ENCODE results near the gene SETBP1. TPM values are rescaled to one million over a fixed set of nuclear protein-coding genes. Genes with fewer than 3 reads are reported as not detected.

SETBP1 gene
- total and polyA plus RNA-seq, 3 donors from 2014 or later: 6.2 to 34.7 (median 33.1) TPM

GRCh38 chr18:44733069-44733753 is 52.5 kb downstream of the SETBP1 start:
- H3K4me3 ChIP-seq: no peak overlapping the region
- no peaks in the 10 kb centered on the region for H3K36me3 ChIP-seq (ENCODE audit: low read depth, missing control alignments)
- intact Hi-C loops (cut with DNase I; ENCODE audit: low total_unique reads): no loop called here
- TF ChIP-seq POLR2A (IDR thresholded peaks at IDR 0.05): no peak
- no peaks in the 10 kb centered on the region for H3K4me1 ChIP-seq
- no peak for DNase-seq
- WGBS, 2 donors: 89 to 93% methylated on average over 8 of the region's 8 CpGs
- H3K9me3 ChIP-seq: no peaks in the 10 kb centered on the region
- H3K27me3 ChIP-seq: no peaks in the 10 kb centered on the region
- no peak overlapping the region for H3K27ac ChIP-seq

- no peaks in the 10 kb centered on the region for H3K9me3 ChIP-seq
- H3K4me3 ChIP-seq: no peak overlapping the region
- H3K36me3 ChIP-seq (ENCODE audit: low read depth, missing control alignments): no peaks in the 10 kb centered on the region
- DNase-seq: no peak
- intact Hi-C loops (cut with DNase I; ENCODE audit: low total_unique reads): no loop called here
- TF ChIP-seq CTCF (IDR thresholded peaks at IDR 0.05) (no peak), POLR2A (IDR thresholded peaks at IDR 0.05) (no peak)
- no peaks in the 10 kb centered on the region for H3K4me1 ChIP-seq
- 85 to 88% methylated on average over 3 of the region's 3 CpGs for WGBS, 2 donors
- no peaks in the 10 kb centered on the region for H3K27me3 ChIP-seq
- H3K27ac ChIP-seq: no peak overlapping the region
Observed at GRCh38 chr18:44733754-44734465, 53.2 kb downstream of the SETBP1 start.

- TF ChIP-seq POLR2A (IDR thresholded peaks at IDR 0.05) (no peak), CTCF (IDR thresholded peaks at IDR 0.05) (no peak)
- Histone ChIP-seq H3K4me1 (no peaks in the 10 kb centered on the region), H3K27ac (no peak overlapping the region), H3K4me3 (no peak overlapping the region), H3K27me3 (no peaks in the 10 kb centered on the region), H3K36me3 (ENCODE audit: low read depth, missing control alignments) (no peaks in the 10 kb centered on the region), H3K9me3 (no peaks in the 10 kb centered on the region)
- no peak for DNase-seq
- intact Hi-C loops (cut with DNase I; ENCODE audit: low total_unique reads): no loop called here
Observed at GRCh38 chr18:44735096-44735495, 54.4 kb downstream of the SETBP1 start.

- intact Hi-C loops (cut with DNase I; ENCODE audit: low total_unique reads): no loop called here
- H3K9me3 ChIP-seq: no peaks in the 10 kb centered on the region
- no peaks in the 10 kb centered on the region for H3K4me1 ChIP-seq
- H3K27me3 ChIP-seq: no peaks in the 10 kb centered on the region
- DNase-seq: no peak
- WGBS, 2 donors: 82 to 83% methylated on average over 3 of the region's 3 CpGs
- H3K4me3 ChIP-seq: no peak overlapping the region
- H3K27ac ChIP-seq: no peak overlapping the region
- no peak for TF ChIP-seq CTCF (IDR thresholded peaks at IDR 0.05)
- TF ChIP-seq POLR2A (IDR thresholded peaks at IDR 0.05): no peak
- H3K36me3 ChIP-seq (ENCODE audit: low read depth, missing control alignments): no peaks in the 10 kb centered on the region
Observed at GRCh38 chr18:44736664-44737380, 56.1 kb downstream of the SETBP1 start.

GRCh38 chr18:44737623-44738022 is 56.9 kb downstream of the SETBP1 start:
- no peak for DNase-seq
- no peaks in the 10 kb centered on the region for H3K27me3 ChIP-seq
- TF ChIP-seq CTCF (IDR thresholded peaks at IDR 0.05): no peak
- no peak for TF ChIP-seq POLR2A (IDR thresholded peaks at IDR 0.05)
- H3K27ac ChIP-seq: no peak overlapping the region
- H3K4me3 ChIP-seq: no peak overlapping the region
- WGBS, 2 donors: 95 to 97% methylated on average over 3 of the region's 3 CpGs
- H3K9me3 ChIP-seq: no peaks in the 10 kb centered on the region
- no peaks in the 10 kb centered on the region for H3K36me3 ChIP-seq (ENCODE audit: low read depth, missing control alignments)
- intact Hi-C loops (cut with DNase I; ENCODE audit: low total_unique reads): no loop called here
- H3K4me1 ChIP-seq: peaks cover 3% of the 10 kb centered on the region
